ENCODE results near the gene IRF6.

DNA sequence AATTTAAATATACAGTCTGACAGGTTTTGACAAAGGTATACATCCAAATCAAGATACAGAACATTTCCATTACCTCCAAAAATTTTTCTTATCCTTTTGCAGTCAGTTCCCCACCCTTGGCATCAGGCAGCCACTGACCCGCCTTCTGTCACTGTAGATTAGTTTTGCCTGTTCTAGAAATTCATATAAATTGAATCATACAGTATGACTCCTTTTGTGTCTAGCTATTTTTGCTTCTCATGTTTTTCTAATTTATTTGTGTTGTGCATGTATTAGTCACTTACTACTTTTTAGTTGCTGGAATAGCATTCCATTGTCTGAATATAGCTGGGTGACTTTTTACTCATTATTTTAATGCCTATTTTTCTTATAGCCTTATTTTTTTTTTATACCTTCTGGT, 25.7 kb upstream of the IRF6 start:
- no peak for TF ChIP-seq POLR2A (IDR thresholded peaks at IDR 0.05)
- TF ChIP-seq, protein P1, sequence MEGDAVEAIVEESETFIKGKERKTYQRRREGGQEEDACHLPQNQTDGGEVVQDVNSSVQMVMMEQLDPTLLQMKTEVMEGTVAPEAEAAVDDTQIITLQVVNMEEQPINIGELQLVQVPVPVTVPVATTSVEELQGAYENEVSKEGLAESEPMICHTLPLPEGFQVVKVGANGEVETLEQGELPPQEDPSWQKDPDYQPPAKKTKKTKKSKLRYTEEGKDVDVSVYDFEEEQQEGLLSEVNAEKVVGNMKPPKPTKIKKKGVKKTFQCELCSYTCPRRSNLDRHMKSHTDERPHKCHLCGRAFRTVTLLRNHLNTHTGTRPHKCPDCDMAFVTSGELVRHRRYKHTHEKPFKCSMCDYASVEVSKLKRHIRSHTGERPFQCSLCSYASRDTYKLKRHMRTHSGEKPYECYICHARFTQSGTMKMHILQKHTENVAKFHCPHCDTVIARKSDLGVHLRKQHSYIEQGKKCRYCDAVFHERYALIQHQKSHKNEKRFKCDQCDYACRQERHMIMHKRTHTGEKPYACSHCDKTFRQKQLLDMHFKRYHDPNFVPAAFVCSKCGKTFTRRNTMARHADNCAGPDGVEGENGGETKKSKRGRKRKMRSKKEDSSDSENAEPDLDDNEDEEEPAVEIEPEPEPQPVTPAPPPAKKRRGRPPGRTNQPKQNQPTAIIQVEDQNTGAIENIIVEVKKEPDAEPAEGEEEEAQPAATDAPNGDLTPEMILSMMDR (IDR thresholded peaks at IDR 0.05), result no peak

Measured in right lobe of liver (tissue), 4 donors.